ENCODE results near the gene RANBP3L.

The RANBP3L gene

DNA sequence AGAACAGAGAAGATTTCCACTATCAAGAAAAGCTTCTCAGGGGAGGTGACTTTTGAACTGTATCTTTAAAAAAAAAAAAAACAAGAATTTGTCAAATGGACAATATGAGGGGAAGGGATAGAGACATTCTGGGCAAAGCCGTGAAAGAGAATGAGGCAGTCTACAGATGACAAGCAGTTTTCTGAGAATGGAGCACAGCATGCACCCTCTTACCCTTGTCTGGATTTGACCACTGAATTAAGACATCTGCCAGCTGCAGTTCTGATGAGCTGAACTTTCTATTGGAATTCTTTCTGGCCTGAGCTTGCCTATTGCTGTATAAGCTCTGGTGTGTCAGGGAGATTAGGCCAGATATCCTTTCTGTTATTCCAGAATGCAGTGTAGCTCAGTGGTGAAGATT, 10.3 kb upstream of the RANBP3L start:
- Histone ChIP-seq H3K4me3 (ENCODE audit: low read length) (no peak overlapping the region), H3K56ac (ENCODE audit: low read length) (no peak overlapping the region), H3K36me3 (ENCODE audit: control insufficient read depth, insufficient read depth, low read length) (no peaks in the 10 kb centered on the region), H2BK120ac (ENCODE audit: low read depth, low read length) (no peak overlapping the region), H3K9ac (ENCODE audit: low read length) (no peak overlapping the region), H3K4me2 (ENCODE audit: low read length) (no peak overlapping the region), H3K27ac (ENCODE audit: low read depth, low read length) (no peak overlapping the region), H3K4ac (ENCODE audit: low read depth, low read length) (no peak overlapping the region), H4K5ac (ENCODE audit: low read length) (no peak overlapping the region), H2BK5ac (ENCODE audit: low read length) (no peak overlapping the region), H4K8ac (ENCODE audit: low read depth, low read length) (no peak overlapping the region), H3K18ac (ENCODE audit: low read length) (no peak overlapping the region), H3K27me3 (ENCODE audit: insufficient read depth, low read length, poor library complexity) (no peaks in the 10 kb centered on the region), H3K79me1 (ENCODE audit: low read length) (no peaks in the 10 kb centered on the region), H3K4me1 (ENCODE audit: control insufficient read depth, low read depth, low read length) (no peaks in the 10 kb centered on the region), H2BK15ac (replicated peaks; ENCODE audit: low read depth) (no peak overlapping the region), H2AK5ac (ENCODE audit: low read length) (no peak overlapping the region), H3K23ac (ENCODE audit: low read length) (no peak overlapping the region), H3K79me2 (ENCODE audit: control insufficient read depth, insufficient read depth, low read length) (no peaks in the 10 kb centered on the region)
- no peak for DNase-seq
- no CpG with 5 or more reads among the region's 1 CpG for WGBS (ENCODE audit: extremely low coverage, insufficient coverage, low lambda C conversion rate)

- H3K4me1 ChIP-seq (ENCODE audit: control insufficient read depth, low read depth, low read length): no peaks in the 10 kb centered on the region
- no peaks in the 10 kb centered on the region for H3K36me3 ChIP-seq (ENCODE audit: control insufficient read depth, insufficient read depth, low read length)
- no peak overlapping the region for H3K4me2 ChIP-seq (ENCODE audit: low read length)
- H3K4me3 ChIP-seq (ENCODE audit: low read length): no peak overlapping the region
- no peak overlapping the region for H3K27ac ChIP-seq (ENCODE audit: low read depth, low read length)
- H2BK15ac ChIP-seq (replicated peaks; ENCODE audit: low read depth): no peak overlapping the region
- no peak overlapping the region for H3K4ac ChIP-seq (ENCODE audit: low read depth, low read length)
- no peak overlapping the region for H2BK5ac ChIP-seq (ENCODE audit: low read length)
- H3K9ac ChIP-seq (ENCODE audit: low read length): no peak overlapping the region
- no peaks in the 10 kb centered on the region for H3K79me2 ChIP-seq (ENCODE audit: control insufficient read depth, insufficient read depth, low read length)
- no peak overlapping the region for H3K56ac ChIP-seq (ENCODE audit: low read length)
- no peak overlapping the region for H2AK5ac ChIP-seq (ENCODE audit: low read length)
- WGBS (ENCODE audit: extremely low coverage, insufficient coverage, low lambda C conversion rate): no CpG with 5 or more reads among the region's 3 CpGs
- no peaks in the 10 kb centered on the region for H3K27me3 ChIP-seq (ENCODE audit: insufficient read depth, low read length, poor library complexity)
- no peak overlapping the region for H4K8ac ChIP-seq (ENCODE audit: low read depth, low read length)
- H2BK120ac ChIP-seq (ENCODE audit: low read depth, low read length): no peak overlapping the region
- no peaks in the 10 kb centered on the region for H3K79me1 ChIP-seq (ENCODE audit: low read length)
- H3K23ac ChIP-seq (ENCODE audit: low read length): no peak overlapping the region
- H3K18ac ChIP-seq (ENCODE audit: low read length): no peak overlapping the region
- H4K5ac ChIP-seq (ENCODE audit: low read length): no peak overlapping the region
- no peak for DNase-seq
Measured at GRCh38 chr5:36310138-36310537, 8.4 kb upstream of the RANBP3L start.

- peak; percentile 51 for DNase-seq
- Histone ChIP-seq H2BK5ac (ENCODE audit: low read length) (no peak overlapping the region), H3K27me3 (ENCODE audit: insufficient read depth, low read length, poor library complexity) (no peaks in the 10 kb centered on the region), H3K27ac (ENCODE audit: low read depth, low read length) (no peak overlapping the region), H3K56ac (ENCODE audit: low read length) (no peak overlapping the region), H3K9ac (ENCODE audit: low read length) (no peak overlapping the region), H3K36me3 (ENCODE audit: control insufficient read depth, insufficient read depth, low read length) (no peaks in the 10 kb centered on the region), H4K5ac (ENCODE audit: low read length) (no peak overlapping the region), H3K23ac (ENCODE audit: low read length) (no peak overlapping the region), H3K79me1 (ENCODE audit: low read length) (no peaks in the 10 kb centered on the region), H2AK5ac (ENCODE audit: low read length) (no peak overlapping the region), H3K4me2 (ENCODE audit: low read length) (no peak overlapping the region), H4K8ac (ENCODE audit: low read depth, low read length) (no peak overlapping the region), H3K4me3 (ENCODE audit: low read length) (no peak overlapping the region), H3K18ac (ENCODE audit: low read length) (no peak overlapping the region), H3K79me2 (ENCODE audit: control insufficient read depth, insufficient read depth, low read length) (no peaks in the 10 kb centered on the region), H3K4me1 (ENCODE audit: control insufficient read depth, low read depth, low read length) (no peaks in the 10 kb centered on the region), H2BK15ac (replicated peaks; ENCODE audit: low read depth) (no peak overlapping the region), H3K4ac (ENCODE audit: low read depth, low read length) (no peak overlapping the region), H2BK120ac (ENCODE audit: low read depth, low read length) (no peak overlapping the region)
- no CpG with 5 or more reads among the region's 4 CpGs for WGBS (ENCODE audit: extremely low coverage, insufficient coverage, low lambda C conversion rate)
Measured at GRCh38 chr5:36305571-36306326, 4.0 kb upstream of the RANBP3L start.

- Histone ChIP-seq H4K8ac (ENCODE audit: low read depth, low read length) (no peak overlapping the region), H3K56ac (ENCODE audit: low read length) (no peak overlapping the region), H3K18ac (ENCODE audit: low read length) (no peak overlapping the region), H3K4me1 (ENCODE audit: control insufficient read depth, low read depth, low read length) (no peaks in the 10 kb centered on the region), H3K4me2 (ENCODE audit: low read length) (no peak overlapping the region), H4K5ac (ENCODE audit: low read length) (no peak overlapping the region), H2BK5ac (ENCODE audit: low read length) (no peak overlapping the region), H3K23ac (ENCODE audit: low read length) (no peak overlapping the region), H3K4me3 (ENCODE audit: low read length) (no peak overlapping the region), H2AK5ac (ENCODE audit: low read length) (no peak overlapping the region), H2BK15ac (replicated peaks; ENCODE audit: low read depth) (no peak overlapping the region), H3K27me3 (ENCODE audit: insufficient read depth, low read length, poor library complexity) (no peaks in the 10 kb centered on the region), H3K9ac (ENCODE audit: low read length) (no peak overlapping the region), H3K36me3 (ENCODE audit: control insufficient read depth, insufficient read depth, low read length) (no peaks in the 10 kb centered on the region), H3K79me1 (ENCODE audit: low read length) (no peaks in the 10 kb centered on the region), H2BK120ac (ENCODE audit: low read depth, low read length) (no peak overlapping the region), H3K27ac (ENCODE audit: low read depth, low read length) (no peak overlapping the region), H3K79me2 (ENCODE audit: control insufficient read depth, insufficient read depth, low read length) (no peaks in the 10 kb centered on the region), H3K4ac (ENCODE audit: low read depth, low read length) (no peak overlapping the region)
- no CpG with 5 or more reads among the region's 7 CpGs for WGBS (ENCODE audit: extremely low coverage, insufficient coverage, low lambda C conversion rate)
- no peak for DNase-seq
Measured at GRCh38 chr5:36304095-36304805, 2.5 kb upstream of the RANBP3L start.

DNA sequence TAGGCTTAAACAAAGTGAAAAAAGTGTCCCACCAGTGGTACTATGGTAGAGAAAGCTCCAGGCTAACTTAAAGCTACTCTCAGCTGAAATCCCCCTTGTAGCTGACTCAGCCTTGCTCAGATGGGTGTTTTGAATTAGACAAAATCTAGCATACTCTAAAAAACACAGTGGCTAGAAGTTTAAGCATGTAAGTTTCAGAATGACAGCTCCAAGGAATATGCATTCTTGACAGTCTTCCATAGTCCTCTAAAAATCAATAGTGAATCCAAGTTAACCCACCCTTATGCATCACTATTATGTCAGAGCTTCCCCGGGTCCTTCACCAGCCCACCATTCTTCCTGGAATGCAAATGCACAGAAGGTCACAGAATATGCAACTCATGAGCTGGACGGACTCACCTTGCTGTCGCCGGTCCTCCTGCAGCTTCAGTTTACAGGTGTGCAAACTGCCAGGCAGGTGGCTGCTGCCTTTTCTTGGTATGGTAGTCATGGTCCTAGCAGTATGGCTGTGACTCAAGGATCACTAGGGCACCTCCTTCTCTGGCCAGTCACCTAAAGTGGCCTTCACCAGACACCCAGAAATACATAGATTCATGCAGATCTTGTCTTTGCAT, 668 bp downstream of the RANBP3L start:
- H2BK120ac ChIP-seq (ENCODE audit: low read depth, low read length): no peak overlapping the region
- no peak overlapping the region for H3K4me3 ChIP-seq (ENCODE audit: low read length)
- no peak overlapping the region for H4K5ac ChIP-seq (ENCODE audit: low read length)
- no peaks in the 10 kb centered on the region for H3K36me3 ChIP-seq (ENCODE audit: control insufficient read depth, insufficient read depth, low read length)
- H3K4ac ChIP-seq (ENCODE audit: low read depth, low read length): no peak overlapping the region
- DNase-seq: no peak
- no peaks in the 10 kb centered on the region for H3K4me1 ChIP-seq (ENCODE audit: control insufficient read depth, low read depth, low read length)
- WGBS (ENCODE audit: extremely low coverage, insufficient coverage, low lambda C conversion rate): no CpG with 5 or more reads among the region's 4 CpGs
- no peak overlapping the region for H3K23ac ChIP-seq (ENCODE audit: low read length)
- H3K9ac ChIP-seq (ENCODE audit: low read length): no peak overlapping the region
- H3K79me2 ChIP-seq (ENCODE audit: control insufficient read depth, insufficient read depth, low read length): no peaks in the 10 kb centered on the region
- no peak overlapping the region for H3K27ac ChIP-seq (ENCODE audit: low read depth, low read length)
- no peak overlapping the region for H3K18ac ChIP-seq (ENCODE audit: low read length)
- H4K8ac ChIP-seq (ENCODE audit: low read depth, low read length): no peak overlapping the region
- no peak overlapping the region for H3K56ac ChIP-seq (ENCODE audit: low read length)
- no peaks in the 10 kb centered on the region for H3K27me3 ChIP-seq (ENCODE audit: insufficient read depth, low read length, poor library complexity)
- H2AK5ac ChIP-seq (ENCODE audit: low read length): no peak overlapping the region
- H3K79me1 ChIP-seq (ENCODE audit: low read length): no peaks in the 10 kb centered on the region
- no peak overlapping the region for H2BK15ac ChIP-seq (replicated peaks; ENCODE audit: low read depth)
- H2BK5ac ChIP-seq (ENCODE audit: low read length): no peak overlapping the region
- H3K4me2 ChIP-seq (ENCODE audit: low read length): no peak overlapping the region
